SKM-1 (cell line): ENCODE data around the gene PSMB4.
"Not testable (repeated sequence)": the region's sequence is repeated elsewhere in the genome, so short reads cannot be mapped to it uniquely, and the experiment has no call there.

ENCODE experiments used
- DNase-seq: peaks from one replicate; lab custom pipeline; 2025; ENCODE audit not compliant: unreplicated experiment; lab: John Stamatoyannopoulos, UW

Gene PSMB4

DNA sequence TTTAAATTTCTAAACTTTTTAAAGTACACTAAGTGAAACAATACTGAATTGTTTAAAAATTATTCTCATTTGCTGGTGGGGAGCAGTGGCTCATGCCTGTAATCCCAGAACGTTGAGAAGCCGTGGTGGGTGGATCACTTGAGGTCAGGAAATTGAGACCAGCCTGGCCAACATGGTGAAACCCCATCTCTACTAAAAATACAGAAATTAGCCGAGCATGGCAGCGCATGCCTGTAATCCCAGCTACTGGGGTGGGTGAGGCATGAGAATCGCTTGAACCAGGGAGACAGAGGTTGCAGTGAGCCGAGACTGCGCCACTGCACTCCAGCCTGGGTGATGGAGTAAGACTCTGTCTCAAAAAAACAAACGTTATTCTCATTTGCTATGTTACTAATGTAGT is 38.0 kb downstream of the PSMB4 start:
- DNase-seq, result not testable (repeated sequence)

DNA sequence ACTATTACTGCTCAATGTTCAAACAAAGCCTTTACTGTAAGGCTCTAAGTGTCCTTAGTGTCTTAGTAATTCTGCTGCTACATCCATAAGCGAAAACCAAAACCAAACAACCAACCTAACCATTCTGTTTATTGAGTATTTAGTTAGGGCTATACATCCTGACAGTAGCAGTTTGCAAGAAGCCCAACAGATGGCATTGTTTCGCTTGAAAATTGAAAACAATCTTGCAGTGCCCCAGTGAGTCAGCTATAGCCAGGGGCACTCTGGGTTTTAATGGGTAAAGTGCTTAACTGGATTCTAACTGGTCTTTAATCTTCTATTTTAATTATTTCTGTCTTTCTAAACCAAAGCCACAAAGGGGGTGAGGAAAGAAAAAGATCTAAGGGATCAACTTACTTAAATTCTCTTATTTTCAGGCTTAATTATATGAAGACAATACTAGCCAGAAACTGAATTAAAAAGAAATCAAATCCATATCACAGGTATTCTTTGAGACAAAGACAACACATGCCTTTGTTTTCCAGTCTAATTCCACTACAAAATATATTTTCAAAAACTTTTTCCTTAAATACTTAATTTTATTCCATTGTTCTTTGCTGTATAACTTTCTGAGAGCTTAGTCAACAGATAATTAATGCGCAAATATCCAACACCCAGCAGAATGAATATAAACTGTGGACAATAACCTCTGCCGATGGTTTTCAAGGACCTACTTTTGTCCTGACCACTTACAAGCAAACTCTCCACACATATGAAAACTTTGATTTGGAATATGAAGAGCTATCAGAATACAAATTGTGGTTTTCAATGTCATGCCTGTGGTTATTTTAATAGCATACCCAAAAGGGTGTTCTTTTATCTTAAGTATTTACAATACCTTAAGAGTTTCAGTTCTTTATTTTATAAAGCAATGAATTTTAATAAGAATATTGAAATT is 44.7 kb downstream of the PSMB4 start:
- peak; percentile 47 for DNase-seq

DNA sequence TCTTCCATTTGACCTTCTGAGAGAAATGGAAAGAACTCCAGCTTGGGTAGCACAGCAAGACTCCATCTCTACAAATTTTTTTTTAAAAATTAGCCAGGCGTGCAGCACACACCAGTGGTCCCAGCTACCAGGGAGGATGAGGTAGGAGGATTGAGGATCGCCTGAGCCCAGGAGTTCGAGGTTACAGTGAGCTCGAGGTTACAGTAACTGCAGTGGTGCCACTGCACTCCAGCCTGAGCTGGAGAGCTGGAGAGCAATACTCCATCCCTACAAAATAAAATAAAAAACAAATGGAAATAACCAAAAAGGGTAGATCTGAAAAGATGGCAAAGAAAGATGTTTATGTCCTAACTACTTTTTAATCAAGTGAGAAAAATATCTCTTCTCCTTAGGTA is 45.4 kb downstream of the PSMB4 start:
- no peak for DNase-seq

DNA sequence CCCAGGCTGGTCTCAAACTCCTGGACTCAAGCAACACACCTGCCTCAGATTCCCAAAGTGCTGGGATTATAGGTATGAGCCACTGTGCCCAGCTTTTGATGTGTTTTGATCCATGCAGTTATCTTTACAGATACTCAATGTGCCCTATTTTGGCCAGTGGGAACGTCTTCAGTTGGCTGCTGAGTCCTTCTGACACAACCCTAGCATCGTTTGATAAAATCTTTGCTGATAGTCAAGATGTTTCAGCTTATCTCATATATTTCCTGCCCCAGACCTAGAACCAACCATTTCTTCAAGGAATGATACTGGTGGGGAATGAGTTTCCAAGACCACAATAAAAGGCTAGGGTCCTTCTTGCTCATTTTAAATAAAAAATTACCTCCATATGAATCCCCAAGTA is 48.3 kb downstream of the PSMB4 start:
- DNase-seq, result no peak
